Measurements from ENCODE around the gene ARMC2. TPM values are rescaled to one million over a fixed set of nuclear protein-coding genes. Genes with fewer than 3 reads are reported as not detected.

ARMC2 gene
- total RNA-seq, 1 donor from 2014 or later, result 2.9 TPM

DNA sequence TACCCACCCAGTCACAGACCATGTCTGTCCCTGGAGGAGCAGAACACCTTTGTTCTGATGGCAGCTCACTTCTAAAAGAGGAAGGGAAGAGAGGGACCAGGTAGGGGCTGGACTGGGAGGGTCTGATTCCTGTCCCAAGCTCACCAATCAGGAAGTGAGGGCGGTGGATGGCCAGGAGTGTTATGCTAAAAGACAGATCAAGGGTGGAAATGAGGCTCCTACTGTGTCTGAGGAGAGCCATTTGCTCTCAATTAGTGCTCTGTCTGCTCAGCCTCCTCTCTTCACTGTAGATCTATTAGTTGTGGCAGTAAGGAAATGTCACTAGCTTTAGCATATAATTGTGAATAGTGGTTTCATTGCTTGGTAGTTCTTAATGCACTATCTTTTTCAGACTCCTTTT is 72.5 kb downstream of the ARMC2 start:
- peaks cover 3% of the 10 kb centered on the region for H3K36me3 Mint-ChIP-seq
- Histone ChIP-seq H3K9ac (no peak overlapping the region), H3K79me2 (ENCODE audit: low read depth) (no peaks in the 10 kb centered on the region), H3K36me3 (no peaks in the 10 kb centered on the region), H3K27me3 (no peaks in the 10 kb centered on the region), H3F3A (ENCODE audit: low read depth) (no peaks in the 10 kb centered on the region), H4K20me1 (ENCODE audit: low read depth) (no peaks in the 10 kb centered on the region), H3K4me3 (no peak overlapping the region), H3K4me1 (peaks cover 7% of the 10 kb centered on the region), H3K4me2 (no peak overlapping the region), H3K27ac (no peak overlapping the region), H3K9me3 (ENCODE audit: low read depth) (no peaks in the 10 kb centered on the region), H2AFZ (replicated peaks) (no peak overlapping the region)
- H3K4me3 Mint-ChIP-seq, result no peak overlapping the region
- H3K27ac Mint-ChIP-seq, result no peak overlapping the region
- no peak for DNase-seq (ENCODE audit: low spot score)
- H3K9me3 Mint-ChIP-seq, result no peaks in the 10 kb centered on the region
- H3K27me3 Mint-ChIP-seq (ENCODE audit: insufficient read depth, low read depth), result no peaks in the 10 kb centered on the region
- TF ChIP-seq CTCF (IDR thresholded peaks at IDR 0.05) (no peak), EZH2 (IDR thresholded peaks at IDR 0.05) (no peak), EZH2phosphoT487 (IDR thresholded peaks at IDR 0.05) (no peak)
- peaks cover 3% of the 10 kb centered on the region for H3K4me1 Mint-ChIP-seq

DNA sequence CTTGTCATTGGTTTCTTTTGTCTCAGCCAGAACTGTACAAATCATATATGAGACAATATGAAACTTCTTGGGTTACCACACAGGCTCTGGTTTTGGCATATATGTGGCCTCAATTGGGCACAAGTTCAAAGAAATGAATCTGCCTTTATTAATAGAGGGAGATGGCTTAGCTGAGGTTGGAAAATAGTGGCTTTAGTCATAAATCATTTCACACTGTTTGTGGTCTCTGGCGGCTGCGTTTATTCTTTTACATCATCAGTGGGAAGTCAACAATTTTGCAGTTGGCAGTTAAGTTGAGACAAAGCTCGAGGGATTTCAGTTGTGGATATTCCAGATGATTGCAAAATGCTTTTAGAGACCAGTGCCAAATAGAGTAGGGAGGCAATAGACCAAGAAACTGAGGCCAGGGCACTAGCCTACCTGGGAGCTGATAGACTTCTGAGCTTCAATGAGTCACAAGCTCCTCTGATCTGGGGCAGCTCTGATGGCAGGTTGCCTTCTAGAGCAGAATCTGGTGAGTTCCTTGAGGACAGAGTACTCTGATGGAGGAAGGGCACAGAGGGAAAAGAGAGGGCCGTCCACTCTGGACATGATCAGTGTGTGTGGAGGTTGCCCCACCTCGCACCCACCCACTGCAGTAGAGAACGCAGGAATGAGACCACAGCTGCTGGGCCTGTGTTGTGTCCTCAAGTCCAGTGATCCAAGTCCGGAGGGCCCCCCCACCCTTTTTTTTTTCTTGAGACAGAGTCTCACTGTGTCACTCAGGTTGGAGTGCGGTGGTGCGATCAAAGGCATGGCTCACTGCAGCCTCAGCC is 73.5 kb downstream of the ARMC2 start:
- Histone ChIP-seq H4K20me1 (ENCODE audit: low read depth) (no peaks in the 10 kb centered on the region), H3F3A (ENCODE audit: low read depth) (no peaks in the 10 kb centered on the region), H3K36me3 (no peaks in the 10 kb centered on the region), H2AFZ (replicated peaks) (no peak overlapping the region), H3K4me3 (no peak overlapping the region), H3K4me2 (no peak overlapping the region), H3K9ac (no peak overlapping the region), H3K79me2 (ENCODE audit: low read depth) (no peaks in the 10 kb centered on the region), H3K4me1 (peaks cover 7% of the 10 kb centered on the region), H3K27ac (no peak overlapping the region), H3K27me3 (no peaks in the 10 kb centered on the region), H3K9me3 (ENCODE audit: low read depth) (no peaks in the 10 kb centered on the region)
- Mint-ChIP-seq H3K27ac (no peak overlapping the region), H3K36me3 (peaks cover 3% of the 10 kb centered on the region), H3K4me1 (peaks cover 3% of the 10 kb centered on the region), H3K4me3 (no peak overlapping the region), H3K27me3 (ENCODE audit: insufficient read depth, low read depth) (no peaks in the 10 kb centered on the region), H3K9me3 (no peaks in the 10 kb centered on the region)
- DNase-seq (ENCODE audit: low spot score), result no peak
- no peak for TF ChIP-seq EZH2phosphoT487 (IDR thresholded peaks at IDR 0.05)
- TF ChIP-seq EZH2 (IDR thresholded peaks at IDR 0.05), result no peak
- TF ChIP-seq CTCF (IDR thresholded peaks at IDR 0.05), result no peak

- H3K27ac Mint-ChIP-seq, result no peak overlapping the region
- Histone ChIP-seq H4K20me1 (ENCODE audit: low read depth) (no peaks in the 10 kb centered on the region), H3K9ac (no peak overlapping the region), H3K4me3 (no peak overlapping the region), H3K36me3 (no peaks in the 10 kb centered on the region), H3K79me2 (ENCODE audit: low read depth) (no peaks in the 10 kb centered on the region), H3K4me1 (peaks cover 7% of the 10 kb centered on the region), H3K27ac (no peak overlapping the region), H3K27me3 (no peaks in the 10 kb centered on the region), H2AFZ (replicated peaks) (no peak overlapping the region), H3K9me3 (ENCODE audit: low read depth) (no peaks in the 10 kb centered on the region), H3F3A (ENCODE audit: low read depth) (no peaks in the 10 kb centered on the region), H3K4me2 (no peak overlapping the region)
- H3K9me3 Mint-ChIP-seq, result no peaks in the 10 kb centered on the region
- no peak overlapping the region for H3K4me3 Mint-ChIP-seq
- H3K4me1 Mint-ChIP-seq, result peaks cover 3% of the 10 kb centered on the region
- no peak for DNase-seq (ENCODE audit: low spot score)
- TF ChIP-seq CTCF (IDR thresholded peaks at IDR 0.05) (no peak), EZH2 (IDR thresholded peaks at IDR 0.05) (no peak), EZH2phosphoT487 (IDR thresholded peaks at IDR 0.05) (no peak)
- peaks cover 3% of the 10 kb centered on the region for H3K36me3 Mint-ChIP-seq
- H3K27me3 Mint-ChIP-seq (ENCODE audit: insufficient read depth, low read depth), result no peaks in the 10 kb centered on the region
Measured at GRCh38 chr6:108922499-108922898, 74.3 kb downstream of the ARMC2 start.
